Skeletal muscle cell (primary cell): Measurements from ENCODE around the gene SFMBT2.

Experiments
- DNase-seq: peaks from one replicate; pipeline ENCODE4 v3.0.0-alpha.2; 2010; ENCODE audit warnings: low read depth
- H3K4me3 ChIP-seq: 2 replicates; pipeline ENCODE4 v1.5.1; 2011; ENCODE audit warnings: low read depth, mild to moderate bottlenecking, control low read depth, low read length, moderate library complexity

SFMBT2 gene

DNA sequence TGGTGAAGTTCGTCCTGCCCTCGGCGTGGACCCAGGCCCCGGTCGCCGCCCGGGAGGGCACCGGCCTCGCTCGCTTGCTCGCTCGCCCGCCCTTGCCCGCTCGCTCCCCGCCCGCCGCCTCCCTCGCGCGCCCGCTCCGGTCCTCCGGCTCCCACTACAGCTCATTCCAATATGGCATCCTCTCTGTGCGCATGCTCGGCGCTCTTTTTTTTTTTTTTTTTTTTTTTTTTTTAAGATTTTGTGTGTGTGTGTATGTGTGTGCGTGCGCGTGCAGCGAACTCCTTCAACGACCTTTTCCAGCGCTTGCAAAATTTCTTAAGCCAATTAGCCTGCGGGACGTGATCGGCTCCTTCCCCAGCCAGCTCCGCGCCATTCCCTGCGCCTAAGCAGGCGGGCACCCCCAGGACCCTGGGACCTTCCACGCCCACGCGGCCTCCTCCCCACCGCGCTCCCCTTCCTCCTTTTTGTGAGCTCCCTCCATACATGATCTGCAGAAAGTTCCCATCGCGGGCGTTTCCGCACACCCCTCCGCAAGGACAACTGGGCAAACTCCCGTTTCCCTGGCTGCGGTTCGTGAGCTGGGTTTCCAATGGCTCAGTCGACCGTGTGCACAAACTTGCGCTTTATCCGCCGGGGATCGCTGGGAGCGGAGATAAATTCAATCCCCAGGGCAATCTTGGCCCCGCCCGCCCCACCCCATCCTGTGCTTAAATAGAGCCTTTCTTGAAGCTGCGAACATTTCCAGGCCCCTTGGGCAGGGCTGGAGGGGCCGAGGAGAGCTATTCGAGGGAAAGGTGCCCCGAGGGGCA, at the start of gene SFMBT2:
Gene SFMBT2, minus strand, starts transcription at position 173 of the 809 bp plus-strand sequence. CDS start 29,136 bp downstream, outside the sequence.
- H3K4me3 ChIP-seq = peak within 1 kb of the TSS; percentile 71
- no peak for DNase-seq

DNA sequence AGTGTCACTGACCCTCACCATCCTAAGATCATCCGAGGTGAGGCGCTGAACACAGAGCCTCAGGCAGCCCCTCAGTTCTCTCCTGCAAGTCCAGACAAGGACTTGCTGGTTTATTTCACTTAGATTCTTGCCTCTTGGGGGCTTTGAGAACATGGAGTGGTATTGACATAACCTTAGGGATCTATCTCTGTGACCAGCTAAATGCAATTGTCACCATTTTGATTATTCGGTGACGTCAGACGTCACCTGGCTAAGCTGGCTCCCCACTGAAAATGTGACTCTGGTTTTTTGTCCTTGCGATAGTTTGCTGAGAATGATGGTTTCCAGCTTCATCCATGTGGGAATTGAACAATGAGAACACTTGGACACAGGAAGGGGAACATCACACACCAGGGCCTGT, 49.2 kb upstream of the SFMBT2 start:
- no peak for DNase-seq
- no peak overlapping the region for H3K4me3 ChIP-seq

- peak; percentile 13 for DNase-seq
- H3K4me3 ChIP-seq = no peak overlapping the region
These were observed 47.7 kb upstream of the SFMBT2 start for GRCh38 chr10:7458556-7458955.

- no peak for DNase-seq
- H3K4me3 ChIP-seq = no peak overlapping the region
These were observed 46.9 kb upstream of the SFMBT2 start for GRCh38 chr10:7457478-7458316.

- H3K4me3 ChIP-seq = no peak overlapping the region
- DNase-seq = no peak
These were observed 38.3 kb upstream of the SFMBT2 start for GRCh38 chr10:7449063-7449695.

DNA sequence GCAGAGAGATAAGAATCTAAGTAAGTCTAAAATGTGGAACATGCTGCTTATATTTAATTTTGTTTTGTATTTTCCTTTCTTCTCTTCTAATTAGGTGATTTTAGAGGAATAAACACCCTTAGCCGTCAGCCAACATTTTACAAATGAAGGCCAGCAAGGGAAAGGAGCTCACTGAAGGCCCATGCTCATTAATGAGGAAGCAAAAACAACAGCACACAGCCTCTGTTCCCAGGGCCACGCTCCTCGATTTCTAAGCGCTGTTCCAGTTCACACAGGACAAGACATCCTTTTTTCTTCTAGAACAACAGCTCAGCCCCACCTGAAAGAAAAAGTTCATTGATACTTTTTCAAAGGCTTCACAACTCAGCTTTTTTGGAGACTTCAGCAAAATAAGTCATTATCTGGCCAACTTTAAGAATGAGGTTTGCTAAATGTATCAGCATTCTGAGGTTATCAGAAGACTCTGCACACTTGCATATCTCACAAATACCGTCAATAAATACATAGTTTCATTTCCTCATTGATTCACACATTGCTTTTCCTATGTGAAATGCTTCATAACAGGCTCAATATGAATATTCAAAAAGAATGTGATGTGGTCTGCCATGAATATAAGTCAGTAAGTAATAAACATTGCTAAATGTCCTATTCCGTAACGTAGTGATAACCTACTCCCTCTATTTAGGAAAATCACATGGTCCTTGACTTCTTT, 34.8 kb upstream of the SFMBT2 start:
- H3K4me3 ChIP-seq = no peak overlapping the region
- no peak for DNase-seq

DNA sequence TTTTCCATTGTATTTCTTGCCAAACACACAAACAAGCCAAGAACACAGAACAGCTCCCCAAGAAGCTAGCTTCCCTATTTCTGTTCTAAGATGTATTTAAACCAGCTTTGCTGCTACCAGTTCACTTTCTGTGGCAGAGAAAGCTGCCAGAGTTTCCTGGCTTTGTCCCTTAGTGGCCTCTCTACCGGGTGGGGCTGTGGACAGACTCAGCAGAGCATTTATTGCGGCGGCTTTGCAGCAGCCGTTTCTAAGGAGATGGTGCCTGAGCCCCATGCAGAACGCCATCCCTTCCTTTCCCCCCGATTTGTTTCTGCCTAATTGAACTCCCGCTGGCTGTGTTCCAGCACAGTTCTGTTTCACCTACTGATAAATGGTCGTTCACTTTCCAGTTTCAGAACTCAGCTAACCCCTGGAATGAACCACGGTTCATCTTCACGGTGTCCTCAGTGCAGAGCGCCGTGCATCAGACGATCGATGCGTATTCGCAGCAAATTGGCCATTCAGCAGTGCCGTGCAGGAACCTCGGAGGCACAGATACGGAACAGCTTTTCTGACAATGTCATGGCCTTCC, 33.8 kb upstream of the SFMBT2 start:
- no peak for DNase-seq
- no peak overlapping the region for H3K4me3 ChIP-seq

- no peak overlapping the region for H3K4me3 ChIP-seq
- DNase-seq = no peak
These were observed 32.2 kb upstream of the SFMBT2 start for GRCh38 chr10:7443036-7443435.

GRCh38 chr10:7441403-7442147, 30.7 kb upstream of the SFMBT2 start:
- no peak for DNase-seq
- no peak overlapping the region for H3K4me3 ChIP-seq

DNA sequence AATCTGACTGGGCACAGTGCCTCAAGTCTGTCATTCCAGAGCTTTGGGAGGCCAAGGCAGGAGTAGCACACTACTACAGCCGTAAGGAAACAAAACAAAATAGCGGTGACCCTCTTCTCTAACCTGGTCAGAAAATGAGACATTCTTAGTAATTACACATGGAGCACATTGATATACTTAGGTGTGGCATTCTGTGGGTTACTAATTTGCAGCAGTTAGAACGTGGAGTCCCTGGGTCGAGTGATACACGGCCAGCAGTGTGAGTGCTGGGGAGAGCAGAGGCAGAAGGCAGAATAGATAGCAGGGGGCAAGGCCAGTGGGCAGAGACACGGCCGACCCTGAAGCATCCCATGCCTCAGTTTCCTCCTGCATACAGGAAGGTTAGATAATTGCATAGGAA, 28.9 kb upstream of the SFMBT2 start:
- H3K4me3 ChIP-seq = no peak overlapping the region
- DNase-seq = no peak

- no peak for DNase-seq
- H3K4me3 ChIP-seq = no peak overlapping the region
These were observed 27.6 kb upstream of the SFMBT2 start for GRCh38 chr10:7438196-7438986.

DNA sequence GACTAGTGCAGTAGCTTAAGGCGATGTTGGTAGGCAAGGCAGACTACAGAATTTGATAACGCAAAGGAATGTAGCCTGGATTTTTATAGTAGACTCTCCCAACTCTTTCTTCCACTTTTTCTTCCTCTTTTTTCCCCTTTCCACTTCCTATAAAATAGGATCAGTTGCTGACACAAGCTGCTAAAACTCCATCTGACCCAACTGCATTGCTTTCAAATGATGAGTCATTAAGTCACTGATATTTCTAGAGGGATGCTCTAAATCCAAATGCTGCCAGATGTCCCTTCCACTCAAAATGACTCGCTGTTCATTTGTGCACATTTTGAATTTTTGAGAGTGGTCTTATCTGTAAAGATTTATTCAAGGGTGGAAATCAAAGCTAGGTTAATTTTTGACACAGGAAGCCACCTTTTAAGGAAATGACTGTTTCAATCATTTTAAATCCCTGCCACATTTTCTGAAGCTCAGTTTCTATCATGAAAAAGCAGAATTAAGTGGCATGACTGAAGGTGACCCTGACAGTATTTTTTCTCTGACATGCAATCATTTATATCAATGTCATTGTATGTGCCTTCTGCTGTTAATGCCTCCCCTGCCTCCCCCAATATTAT, 25.8 kb upstream of the SFMBT2 start:
- no peak for DNase-seq
- H3K4me3 ChIP-seq = no peak overlapping the region

DNA sequence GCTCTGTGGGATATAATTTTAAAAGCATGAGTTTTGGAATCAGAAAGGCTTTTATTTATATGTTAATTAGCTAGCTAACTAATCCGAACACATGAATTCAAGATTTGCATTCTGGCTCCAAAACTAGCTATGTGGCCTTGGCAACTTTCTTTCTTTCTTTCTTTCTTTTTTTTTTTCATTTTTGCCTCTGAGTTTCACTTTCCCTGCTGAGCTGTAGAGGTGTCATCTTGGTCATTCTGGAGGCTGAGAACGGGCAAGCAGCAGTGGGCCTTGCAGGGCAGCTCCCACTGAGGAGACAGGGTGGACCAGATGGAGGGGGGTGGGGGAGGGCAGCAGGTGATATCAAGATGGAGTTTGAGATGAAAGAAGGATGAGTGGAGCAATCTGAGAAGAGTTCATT, 24.8 kb upstream of the SFMBT2 start:
- H3K4me3 ChIP-seq = no peak overlapping the region
- no peak for DNase-seq

DNA sequence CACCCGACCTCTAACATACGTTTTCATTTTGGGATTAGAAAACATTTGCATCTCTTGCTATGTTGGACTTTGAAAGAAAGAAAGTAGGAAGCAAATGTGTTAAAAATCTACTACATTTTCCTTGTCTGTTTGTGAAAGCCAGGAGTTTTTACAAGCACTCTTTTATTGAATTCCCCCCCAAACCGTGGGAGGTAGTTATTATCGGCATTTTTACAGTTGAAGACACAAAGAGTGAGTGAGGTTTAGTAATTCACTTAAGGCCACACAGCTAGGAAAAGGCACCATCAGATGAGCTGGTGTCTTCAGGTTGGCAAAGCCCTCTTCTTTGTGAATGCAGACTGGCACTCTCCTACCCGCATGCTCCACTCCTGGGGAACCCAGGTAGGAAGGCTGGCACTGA, 23.5 kb upstream of the SFMBT2 start:
- no peak overlapping the region for H3K4me3 ChIP-seq
- no peak for DNase-seq

DNA sequence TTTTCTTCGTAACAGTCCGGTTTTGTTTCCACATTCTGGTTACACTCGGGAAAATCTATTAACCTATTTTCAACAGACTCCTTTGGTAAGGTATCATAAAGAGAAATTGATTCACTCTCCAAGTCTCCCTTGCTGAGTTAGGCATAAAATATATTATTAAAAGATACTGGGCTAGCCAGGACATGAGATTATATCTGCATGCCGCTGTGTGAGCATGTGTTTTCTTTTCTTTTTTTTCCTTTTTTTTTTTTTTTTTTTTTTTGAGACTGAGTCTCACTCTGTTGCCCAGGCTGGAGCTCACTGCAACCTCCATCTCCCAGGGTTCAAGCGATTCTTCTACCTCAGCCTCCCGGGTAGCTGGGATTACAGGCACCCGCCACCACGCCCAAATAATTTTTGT, 23.0 kb upstream of the SFMBT2 start:
- DNase-seq = no peak
- no peak overlapping the region for H3K4me3 ChIP-seq

- no peak for DNase-seq
- no peak overlapping the region for H3K4me3 ChIP-seq
These were observed 22.3 kb upstream of the SFMBT2 start for GRCh38 chr10:7432884-7433726.
